NCI-H146 (cell line): Measurements from ENCODE around the gene SMG7.
A peak's percentile ranks its signal among the peaks of the same experiment; 100 is the strongest.

Experiments
- DNase-seq: peaks from one replicate; lab custom pipeline; 2025; lab: John Stamatoyannopoulos, UW

Gene SMG7

GRCh38 chr1:183515002-183515689, 42.8 kb downstream of the SMG7 start:
- peak; percentile 34 for DNase-seq

- DNase-seq: no peak
These were observed 44.4 kb downstream of the SMG7 start for GRCh38 chr1:183516725-183517124.

DNA sequence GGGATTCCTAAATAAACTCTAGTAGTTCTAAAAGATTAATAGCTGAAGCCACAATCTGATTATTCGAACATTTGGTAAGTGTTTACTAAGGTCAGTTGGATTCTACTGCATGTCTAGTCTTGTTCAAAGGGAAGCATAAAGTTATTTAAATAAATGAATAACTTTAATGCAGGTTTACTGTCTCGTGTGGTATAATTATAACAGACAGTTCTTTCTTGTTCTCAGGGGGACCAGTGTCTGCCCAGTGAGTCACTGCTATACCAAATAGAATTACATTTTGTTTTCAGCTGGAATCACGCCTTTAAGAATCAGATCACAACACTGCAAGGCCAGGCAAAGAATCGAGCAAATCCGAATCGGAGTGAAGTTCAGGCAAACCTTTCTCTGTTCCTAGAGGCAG, 45.1 kb downstream of the SMG7 start:
- DNase-seq: no peak

DNA sequence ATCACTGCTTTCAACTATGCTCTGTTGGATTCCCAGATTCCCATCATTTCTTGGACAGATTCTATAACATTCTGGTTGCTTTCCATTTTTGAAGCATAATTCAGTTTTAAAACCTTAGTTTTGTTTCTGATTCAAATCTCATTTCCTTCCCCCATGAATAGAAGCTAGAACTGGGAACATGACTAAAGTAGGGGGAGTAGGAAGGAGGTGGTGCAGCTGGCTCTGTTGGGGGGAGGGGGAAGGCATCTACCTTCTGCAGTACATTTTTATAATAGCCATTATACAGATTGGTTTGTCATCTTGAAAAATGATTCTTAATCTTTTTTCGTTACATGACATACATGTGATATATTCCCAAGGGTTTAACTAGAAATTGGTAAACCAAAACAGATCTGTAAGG, 48.1 kb downstream of the SMG7 start:
- no peak for DNase-seq

DNA sequence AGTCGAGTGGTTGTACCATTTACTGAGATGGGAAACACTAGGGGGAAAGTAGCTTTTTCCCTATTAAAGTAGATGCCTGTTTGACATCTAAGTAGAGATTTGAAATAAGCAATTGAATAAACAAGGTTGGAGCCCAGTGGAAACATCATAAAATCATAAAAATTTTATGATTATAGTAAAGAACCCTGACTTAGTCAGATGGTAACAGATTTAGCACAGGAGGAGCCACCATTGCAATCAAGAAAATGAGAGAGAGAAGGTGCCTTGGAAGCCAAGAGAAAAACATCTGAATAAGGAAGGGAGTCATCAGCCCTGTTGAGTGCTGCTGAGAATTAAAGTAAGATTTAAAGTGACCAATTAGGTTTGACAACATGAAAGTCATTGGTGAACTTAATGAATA, 49.8 kb downstream of the SMG7 start:
- DNase-seq: no peak

DNA sequence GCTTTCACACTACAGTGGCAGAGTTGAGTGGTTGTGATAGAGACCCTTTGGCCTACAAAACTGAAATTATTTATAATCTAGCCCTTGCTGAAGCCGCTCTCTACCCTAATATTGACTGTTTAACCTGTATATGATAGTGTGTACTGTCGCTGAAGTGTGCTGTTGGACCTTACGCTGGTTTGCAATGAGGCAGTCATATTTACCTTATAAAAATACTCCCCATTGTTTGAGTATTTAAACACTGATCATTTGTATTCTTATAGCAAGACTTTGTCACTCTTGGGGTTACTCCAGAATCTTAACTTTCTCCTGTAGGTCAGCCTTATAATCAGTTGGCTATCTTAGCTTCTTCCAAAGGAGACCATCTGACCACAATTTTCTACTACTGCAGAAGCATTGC, 56.3 kb downstream of the SMG7 start:
- no peak for DNase-seq

- no peak for DNase-seq
These were observed 61.4 kb downstream of the SMG7 start for GRCh38 chr1:183533617-183534174.

DNA sequence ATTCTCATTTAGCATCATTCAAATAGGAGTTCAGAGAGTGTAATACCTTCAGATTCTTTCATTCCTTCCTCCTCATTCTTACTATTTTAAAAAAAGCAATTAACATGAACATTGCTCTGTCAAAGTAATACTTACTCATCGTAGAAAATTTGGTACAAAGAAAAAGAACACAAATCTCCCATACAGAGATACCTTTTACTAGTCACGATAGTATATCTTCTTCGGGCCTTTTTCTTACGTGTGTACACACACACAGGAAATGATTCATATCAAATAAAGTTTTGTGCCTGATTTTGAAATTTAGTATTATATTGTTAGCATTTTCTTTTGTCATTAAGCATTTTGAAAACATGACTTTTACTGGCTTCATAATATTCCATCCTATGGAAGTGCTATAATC, 65.1 kb downstream of the SMG7 start:
- no peak for DNase-seq

GRCh38 chr1:183543619-183544204, 71.4 kb downstream of the SMG7 start:
- peak; percentile 54 for DNase-seq

DNA sequence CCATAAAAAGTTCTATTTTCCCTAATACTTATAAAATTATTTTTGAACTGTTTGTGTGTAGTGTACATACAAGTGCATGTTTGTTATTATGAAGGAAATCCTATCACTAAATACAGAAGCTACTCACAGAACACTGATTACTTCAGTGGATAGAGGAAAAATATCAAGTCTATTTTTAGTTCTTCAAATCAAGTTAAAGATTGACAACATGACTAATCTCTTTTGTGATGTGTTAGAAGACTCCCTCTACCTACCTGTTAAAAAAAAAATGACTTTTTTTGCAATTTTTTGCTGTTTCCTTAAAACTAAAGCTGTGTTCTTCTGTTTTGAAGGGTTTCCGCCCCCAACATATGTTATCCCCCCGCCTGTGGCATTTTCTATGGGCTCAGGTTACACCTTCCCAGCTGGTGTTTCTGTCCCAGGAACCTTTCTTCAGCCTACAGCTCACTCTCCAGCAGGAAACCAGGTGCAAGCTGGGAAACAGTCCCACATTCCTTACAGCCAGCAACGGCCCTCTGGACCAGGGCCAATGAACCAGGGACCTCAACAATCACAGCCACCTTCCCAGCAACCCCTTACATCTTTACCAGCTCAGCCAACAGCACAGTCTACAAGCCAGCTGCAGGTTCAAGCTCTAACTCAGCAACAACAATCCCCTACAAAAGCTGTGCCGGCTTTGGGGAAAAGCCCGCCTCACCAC, 72.4 kb downstream of the SMG7 start:
- no peak for DNase-seq

- DNase-seq: no peak
These were observed 74.1 kb downstream of the SMG7 start for GRCh38 chr1:183546427-183546826.

DNA sequence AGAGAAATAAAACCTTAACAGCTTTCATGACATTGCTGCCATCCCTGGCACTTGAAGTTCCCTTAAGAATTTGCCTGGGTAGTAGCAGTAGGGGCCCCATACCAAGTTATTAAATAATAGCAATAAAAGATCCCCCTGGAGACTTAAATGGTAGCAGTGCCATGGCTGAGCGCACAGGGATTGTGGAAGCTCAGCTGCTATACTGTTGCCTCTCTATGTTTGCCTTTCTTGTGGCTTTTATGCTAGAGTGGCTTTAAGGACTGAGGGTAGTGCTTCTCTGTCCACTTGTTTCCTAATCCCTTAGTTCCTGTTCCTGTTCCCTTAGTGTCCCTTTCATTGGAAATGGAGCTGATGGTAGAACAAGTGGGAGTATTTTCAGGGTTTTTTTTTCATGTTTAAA, 75.8 kb downstream of the SMG7 start:
- peak; percentile 27 for DNase-seq

DNA sequence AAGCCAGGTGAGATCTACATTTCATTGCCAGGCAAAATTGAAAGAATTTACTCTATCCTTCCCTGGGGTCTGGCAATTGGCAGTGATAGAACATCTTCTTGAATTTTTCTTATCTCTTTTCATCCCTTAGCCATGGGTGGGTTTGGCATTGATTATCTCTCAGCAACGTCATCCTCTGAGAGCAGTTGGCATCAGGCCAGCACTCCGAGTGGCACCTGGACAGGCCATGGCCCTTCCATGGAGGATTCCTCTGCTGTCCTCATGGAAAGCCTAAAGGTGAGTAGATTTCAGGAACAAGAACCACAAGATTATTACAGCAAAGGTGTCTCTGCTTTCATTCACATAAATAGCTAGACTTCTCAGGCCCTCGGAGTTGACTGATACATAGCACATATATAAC, 78.6 kb downstream of the SMG7 start:
- DNase-seq: peak; percentile 43

DNA sequence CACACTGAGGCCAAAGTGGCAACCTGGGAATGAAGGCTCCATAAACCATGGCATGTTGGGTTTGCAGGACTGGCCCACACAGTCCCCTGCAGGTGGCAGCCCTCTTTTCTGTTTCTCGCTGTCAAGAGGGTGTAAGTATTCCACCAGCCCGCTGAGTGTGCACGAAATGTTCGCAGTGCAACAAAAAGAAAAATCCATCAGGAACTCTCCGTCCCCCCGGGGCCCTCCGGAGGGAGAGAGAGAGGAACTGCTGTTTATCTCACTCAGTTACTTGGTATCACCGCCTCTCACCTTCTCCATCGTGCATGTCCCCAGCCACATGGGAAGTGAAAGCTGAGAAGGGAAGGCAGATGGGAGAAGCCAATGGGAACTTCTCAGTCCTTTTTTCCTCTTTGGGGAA, 79.6 kb downstream of the SMG7 start:
- no peak for DNase-seq

GRCh38 chr1:183552441-183552840, 80.1 kb downstream of the SMG7 start:
- no peak for DNase-seq

- no peak for DNase-seq
These were observed 80.6 kb downstream of the SMG7 start for GRCh38 chr1:183552891-183553290.

DNA sequence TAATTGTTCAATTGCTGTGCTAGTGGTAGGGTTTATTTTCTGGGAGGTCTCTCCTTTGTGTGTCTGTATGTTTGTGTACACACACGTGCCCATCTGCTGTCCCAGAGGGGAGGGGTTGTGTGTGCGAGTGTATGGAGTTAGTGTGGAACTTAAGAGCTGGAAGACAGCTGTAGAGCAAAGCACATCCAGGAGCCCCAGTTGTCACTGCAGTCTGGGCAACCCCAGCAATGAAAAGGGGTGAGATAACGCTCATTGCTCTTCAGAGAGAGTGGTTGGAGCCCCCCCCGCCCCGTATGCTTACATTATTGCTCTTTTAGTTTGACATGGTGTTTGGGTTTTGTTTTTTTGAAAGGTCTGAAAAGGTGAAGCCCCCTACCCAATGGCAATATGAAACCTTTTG, 81.0 kb downstream of the SMG7 start:
- DNase-seq: no peak

DNA sequence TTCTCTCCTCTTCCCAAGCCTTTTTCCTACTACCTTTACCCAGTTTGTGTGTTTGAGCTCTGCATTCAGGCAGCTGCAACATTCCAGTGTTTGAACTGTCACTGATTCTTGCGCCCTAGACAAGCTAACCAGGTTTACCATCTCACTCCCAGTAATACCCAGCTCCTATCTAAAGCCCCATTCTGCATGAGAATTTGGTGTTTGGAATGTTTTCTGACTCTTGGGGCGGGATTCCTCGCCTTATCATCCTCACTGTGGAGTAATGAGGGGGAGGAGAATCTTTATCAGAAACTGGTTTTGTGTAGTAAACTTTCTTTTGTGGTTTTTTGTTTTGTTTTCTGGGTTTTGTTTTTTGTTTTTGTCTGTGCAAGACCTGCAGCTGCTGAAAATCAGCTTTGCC, 81.5 kb downstream of the SMG7 start:
- no peak for DNase-seq

GRCh38 chr1:183554577-183554976, 82.3 kb downstream of the SMG7 start:
- no peak for DNase-seq

GRCh38 chr1:183559061-183559460, 86.8 kb downstream of the SMG7 start:
- no peak for DNase-seq

- DNase-seq: no peak
These were observed 90.4 kb downstream of the SMG7 start for GRCh38 chr1:183562701-183563100.

- no peak for DNase-seq
These were observed 93.0 kb downstream of the SMG7 start for GRCh38 chr1:183565261-183565660.

GRCh38 chr1:183566026-183566425, 93.7 kb downstream of the SMG7 start:
- DNase-seq: no peak
